ENCODE results near the gene CLGN. TPM values are rescaled to one million over a fixed set of nuclear protein-coding genes. Genes with fewer than 3 reads are reported as not detected.
A peak's percentile ranks its signal among the peaks of the same experiment; 100 is the strongest.

Gene CLGN
- total RNA-seq, 1 donor from 2014 or later, result 37.8 TPM

- H3K36me3 ChIP-seq, result no peaks in the 10 kb centered on the region
- H3K4me2 ChIP-seq, result no peak overlapping the region
- Mint-ChIP-seq H3K27ac (no peak overlapping the region), H3K9me3 (no peaks in the 10 kb centered on the region), H3K4me3 (no peak overlapping the region), H3K27me3 (ENCODE audit: insufficient read depth, low read depth) (peaks cover under 1% of the 10 kb centered on the region), H3K36me3 (no peaks in the 10 kb centered on the region), H3K4me1 (no peaks in the 10 kb centered on the region)
- H3K4me3 ChIP-seq, result no peak overlapping the region
- no peaks in the 10 kb centered on the region for H3K9me3 ChIP-seq (ENCODE audit: low read depth)
- no peak overlapping the region for H3K27ac ChIP-seq
- no peaks in the 10 kb centered on the region for H3K4me1 ChIP-seq
- no peaks in the 10 kb centered on the region for H4K20me1 ChIP-seq (ENCODE audit: low read depth)
- no peak for DNase-seq (ENCODE audit: low spot score)
- no peaks in the 10 kb centered on the region for H3K79me2 ChIP-seq (ENCODE audit: low read depth)
- TF ChIP-seq CTCF (IDR thresholded peaks at IDR 0.05) (no peak), EZH2phosphoT487 (IDR thresholded peaks at IDR 0.05) (no peak), EZH2 (IDR thresholded peaks at IDR 0.05) (no peak)
- peaks cover 10% of the 10 kb centered on the region for H3K27me3 ChIP-seq
- no peak overlapping the region for H3K9ac ChIP-seq
- H3F3A ChIP-seq (ENCODE audit: low read depth), result no peaks in the 10 kb centered on the region
- H2AFZ ChIP-seq (replicated peaks), result no peak overlapping the region
Measured at GRCh38 chr4:140439644-140440142, 12.2 kb upstream of the CLGN start.

- H2AFZ ChIP-seq (replicated peaks), result peak overlapping the region; percentile 29
- peak overlapping the region; percentile 29 for H3K27ac Mint-ChIP-seq
- peaks cover 12% of the 10 kb centered on the region for H3K4me1 Mint-ChIP-seq
- H3K27ac ChIP-seq, result no peak overlapping the region
- TF ChIP-seq EZH2phosphoT487 (IDR thresholded peaks at IDR 0.05) (no peak), CTCF (IDR thresholded peaks at IDR 0.05) (no peak), EZH2 (IDR thresholded peaks at IDR 0.05) (peak; percentile 10)
- no peaks in the 10 kb centered on the region for H4K20me1 ChIP-seq (ENCODE audit: low read depth)
- H3K36me3 ChIP-seq, result no peaks in the 10 kb centered on the region
- H3K79me2 ChIP-seq (ENCODE audit: low read depth), result peaks cover 9% of the 10 kb centered on the region
- H3K4me3 Mint-ChIP-seq, result peak overlapping the region; percentile 91
- H3K9me3 Mint-ChIP-seq, result peaks cover 2% of the 10 kb centered on the region
- H3K27me3 ChIP-seq, result peaks cover 6% of the 10 kb centered on the region
- peaks cover 5% of the 10 kb centered on the region for H3K36me3 Mint-ChIP-seq
- H3K4me3 ChIP-seq, result peak overlapping the region; percentile 74
- DNase-seq (ENCODE audit: low spot score), result no peak
- no peak overlapping the region for H3K9ac ChIP-seq
- H3K27me3 Mint-ChIP-seq (ENCODE audit: insufficient read depth, low read depth), result peaks cover 4% of the 10 kb centered on the region
- H3K4me2 ChIP-seq, result peak overlapping the region; percentile 91
- H3K4me1 ChIP-seq, result peaks cover 13% of the 10 kb centered on the region
- no peaks in the 10 kb centered on the region for H3K9me3 ChIP-seq (ENCODE audit: low read depth)
- peaks cover 19% of the 10 kb centered on the region for H3F3A ChIP-seq (ENCODE audit: low read depth)
Measured at GRCh38 chr4:140427919-140428471, 547 bp upstream of the CLGN start.

GRCh38 chr4:140426610-140427105 is 790 bp downstream of the CLGN start:
- DNase-seq (ENCODE audit: low spot score), result peak; percentile 73
- peak overlapping the region; percentile 91 for H3K4me3 Mint-ChIP-seq
- Histone ChIP-seq H3K9me3 (ENCODE audit: low read depth) (no peaks in the 10 kb centered on the region), H4K20me1 (ENCODE audit: low read depth) (no peaks in the 10 kb centered on the region), H3K27me3 (peaks cover 6% of the 10 kb centered on the region), H3K79me2 (ENCODE audit: low read depth) (peaks cover 9% of the 10 kb centered on the region), H3K27ac (no peak overlapping the region), H3K36me3 (no peaks in the 10 kb centered on the region), H3K4me1 (peaks cover 13% of the 10 kb centered on the region), H3K4me2 (peak overlapping the region; percentile 91), H2AFZ (replicated peaks) (peak overlapping the region; percentile 99), H3F3A (ENCODE audit: low read depth) (peaks cover 19% of the 10 kb centered on the region), H3K9ac (peak overlapping the region; percentile 51), H3K4me3 (peak overlapping the region; percentile 74)
- peak overlapping the region; percentile 48 for H3K27ac Mint-ChIP-seq
- H3K27me3 Mint-ChIP-seq (ENCODE audit: insufficient read depth, low read depth), result no peaks in the 10 kb centered on the region
- H3K36me3 Mint-ChIP-seq, result peaks cover 5% of the 10 kb centered on the region
- H3K4me1 Mint-ChIP-seq, result peaks cover 12% of the 10 kb centered on the region
- TF ChIP-seq EZH2 (IDR thresholded peaks at IDR 0.05), result no peak
- TF ChIP-seq CTCF (IDR thresholded peaks at IDR 0.05), result peak; percentile 30
- TF ChIP-seq EZH2phosphoT487 (IDR thresholded peaks at IDR 0.05), result no peak
- H3K9me3 Mint-ChIP-seq, result peaks cover 5% of the 10 kb centered on the region
